ENCODE results near the gene ABHD6. TPM values are rescaled to one million over a fixed set of nuclear protein-coding genes. Genes with fewer than 3 reads are reported as not detected.

ABHD6 gene
- total RNA-seq, 1 experiment from 2014 or later: 18.9 TPM

GRCh38 chr3:58296843-58297242 is 59.3 kb downstream of the ABHD6 start:
- no peaks in the 10 kb centered on the region for H3K4me1 ChIP-seq (ENCODE audit: control insufficient read depth, insufficient read depth, low read length)
- H3K36me3 ChIP-seq (ENCODE audit: control insufficient read depth, insufficient read depth, low read length): no peaks in the 10 kb centered on the region
- no peaks in the 10 kb centered on the region for H3K27me3 ChIP-seq (ENCODE audit: control insufficient read depth, insufficient read depth, low read length)
- no peak for DNase-seq (ENCODE audit: low read depth, low spot score)
- no peak overlapping the region for H3K27ac ChIP-seq (ENCODE audit: low read length)
- BruUV-seq (replicated peaks): no TSS peak
- peaks cover 3% of the 10 kb centered on the region; the same call in 1 of the 2 replicates for H3K9me3 ChIP-seq (ENCODE audit: control insufficient read depth, insufficient read depth, low read depth, low read length)
- no peak overlapping the region for H3K4me3 ChIP-seq (ENCODE audit: low read depth in 2 of 2, low read length in 2 of 2)
- in situ Hi-C loops (cut with HindIII; ENCODE audit: low pct_unique_long_range_greater_than_20kb, low sequenced_read_pairs) (no loop called here), intact Hi-C loops (cut with micrococcal nuclease; ENCODE audit: unreplicated experiment) (no loop called here)
- ChIA-PET CTCF (no interaction called here), POLR2A (no interaction called here)
- TF ChIP-seq SIN3A (IDR thresholded peaks at IDR 0.05; ENCODE audit: borderline replicate concordance, insufficient read depth, low read depth, low read length) (no peak), TCF7L2 (IDR thresholded peaks at IDR 0.05; ENCODE audit: low read depth, low read length) (no peak), CTCF (IDR thresholded peaks at IDR 0.05) (no peak), REST (IDR thresholded peaks at IDR 0.05; ENCODE audit: insufficient read depth in 1 of 2, low read depth in 2 of 2, low read length in 1 of 2) (no peak), POLR2AphosphoS5 (IDR thresholded peaks at IDR 0.05; ENCODE audit: low read depth, low read length) (no peak)
- 0 out of 2 replicates have a peak, but pooled peaks have one; percentile 6 for ATAC-seq

- no peaks in the 10 kb centered on the region for H3K4me1 ChIP-seq (ENCODE audit: control insufficient read depth, insufficient read depth, low read length)
- in situ Hi-C loops (cut with HindIII; ENCODE audit: low pct_unique_long_range_greater_than_20kb, low sequenced_read_pairs) (no loop called here), intact Hi-C loops (cut with micrococcal nuclease; ENCODE audit: unreplicated experiment) (no loop called here)
- H3K4me3 ChIP-seq (ENCODE audit: low read depth in 2 of 2, low read length in 2 of 2): no peak overlapping the region
- DNase-seq (ENCODE audit: low read depth, low spot score) (no peak), ATAC-seq (no peak)
- H3K9me3 ChIP-seq (ENCODE audit: control insufficient read depth, insufficient read depth, low read depth, low read length): peaks cover 5% of the 10 kb centered on the region; the same call in 1 of the 2 replicates
- no peaks in the 10 kb centered on the region for H3K27me3 ChIP-seq (ENCODE audit: control insufficient read depth, insufficient read depth, low read length)
- ChIA-PET CTCF (interaction anchor here (0.7 kb wide), 1 partner anchor 232 kb away, joined by 3 read pairs; no protein-coding TSS in a partner anchor), POLR2A (interaction anchor here (0.6 kb wide), 1 partner anchor 19 kb away, joined by 3 read pairs; no protein-coding TSS in a partner anchor)
- H3K36me3 ChIP-seq (ENCODE audit: control insufficient read depth, insufficient read depth, low read length): no peaks in the 10 kb centered on the region
- TF ChIP-seq SIN3A (IDR thresholded peaks at IDR 0.05; ENCODE audit: borderline replicate concordance, insufficient read depth, low read depth, low read length) (no peak), POLR2AphosphoS5 (IDR thresholded peaks at IDR 0.05; ENCODE audit: low read depth, low read length) (no peak), TCF7L2 (IDR thresholded peaks at IDR 0.05; ENCODE audit: low read depth, low read length) (no peak)
- no TSS peak for BruUV-seq (replicated peaks)
- no peak overlapping the region for H3K27ac ChIP-seq (ENCODE audit: low read length)
These were observed 60.6 kb downstream of the ABHD6 start for GRCh38 chr3:58298190-58298589.

GRCh38 chr3:58299075-58299474 is 61.5 kb downstream of the ABHD6 start:
- ChIA-PET POLR2A (interaction anchor here (0.6 kb wide), 1 partner anchor 20 kb away, joined by 3 read pairs; no protein-coding TSS in a partner anchor), CTCF (interaction anchor here (0.7 to 2.5 kb wide), 3 partner anchors 111 to 328 kb away, joined by 3 to 33 read pairs (median 9); no protein-coding TSS in a partner anchor)
- in situ Hi-C loops (cut with HindIII; ENCODE audit: low pct_unique_long_range_greater_than_20kb, low sequenced_read_pairs) (no loop called here), intact Hi-C loops (cut with micrococcal nuclease; ENCODE audit: unreplicated experiment) (no loop called here)
- no peak for ATAC-seq
- H3K27ac ChIP-seq (ENCODE audit: low read length): no peak overlapping the region
- TF ChIP-seq REST (IDR thresholded peaks at IDR 0.05; ENCODE audit: insufficient read depth in 1 of 2, low read depth in 2 of 2, low read length in 1 of 2) (no peak), POLR2AphosphoS5 (IDR thresholded peaks at IDR 0.05; ENCODE audit: low read depth, low read length) (no peak), SIN3A (IDR thresholded peaks at IDR 0.05; ENCODE audit: borderline replicate concordance, insufficient read depth, low read depth, low read length) (no peak), CTCF (IDR thresholded peaks at IDR 0.05) (no peak), TCF7L2 (IDR thresholded peaks at IDR 0.05; ENCODE audit: low read depth, low read length) (no peak)
- no TSS peak for BruUV-seq (replicated peaks)
- H3K4me3 ChIP-seq (ENCODE audit: low read depth in 2 of 2, low read length in 2 of 2): no peak overlapping the region
- no peaks in the 10 kb centered on the region for H3K4me1 ChIP-seq (ENCODE audit: control insufficient read depth, insufficient read depth, low read length)
- peaks cover 5% of the 10 kb centered on the region; the same call in 1 of the 2 replicates for H3K9me3 ChIP-seq (ENCODE audit: control insufficient read depth, insufficient read depth, low read depth, low read length)
- H3K27me3 ChIP-seq (ENCODE audit: control insufficient read depth, insufficient read depth, low read length): no peaks in the 10 kb centered on the region
- DNase-seq (ENCODE audit: low read depth, low spot score): no peak
- H3K36me3 ChIP-seq (ENCODE audit: control insufficient read depth, insufficient read depth, low read length): no peaks in the 10 kb centered on the region

Data from Panc1 (cell line).